Activated naive CD8-positive, alpha-beta T cell treated with anti-CD3 and anti-CD28 coated beads, Interleukin-2, amount 10 ng/mL, durations not matched to agents 7 days and 5 days (primary cell): ENCODE measurements around the gene LSAMP. TPM values are rescaled to one million over a fixed set of nuclear protein-coding genes. Genes with fewer than 3 reads are reported as not detected.

Source experiments
- ATAC-seq: fragments of 150-1000 bp; cut with Tn5 transposase; one replicate; pipeline ENCODE4 v1.10.0; 2021; ENCODE audit warnings: low read depth, moderate library complexity
- POLR2A ChIA-PET: fragments of 350-600 bp; sonication (Branson Sonifier 250); formaldehyde crosslinking; loops from one replicate; lab custom pipeline; 2021; ENCODE audit warnings: antibody characterized with exemption; lab: Charles Lee
- DNase-seq: peaks from one replicate; pipeline ENCODE4 v3.0.0; 2021
- H3K27ac Mint-ChIP-seq: one replicate; pipeline ENCODE4 v1.8.0; 2022; ENCODE audit warnings: mild to moderate bottlenecking, mixed read lengths
- H3K27me3 Mint-ChIP-seq: one replicate; pipeline ENCODE4 v1.8.0; 2022; ENCODE audit warnings: mild to moderate bottlenecking, moderate library complexity, mixed read lengths
- H3K36me3 Mint-ChIP-seq: one replicate; pipeline ENCODE4 v1.8.0; 2021; ENCODE audit warnings: mild to moderate bottlenecking, mixed read lengths
- H3K4me1 Mint-ChIP-seq: one replicate; pipeline ENCODE4 v1.8.0; 2021; ENCODE audit warnings: mixed read lengths
- H3K4me3 Mint-ChIP-seq: one replicate; pipeline ENCODE4 v1.8.0; 2022; ENCODE audit warnings: mild to moderate bottlenecking, moderate library complexity, mixed read lengths
- H3K9me3 Mint-ChIP-seq: one replicate; pipeline ENCODE4 v1.8.0; 2021; ENCODE audit warnings: mixed read lengths
- total RNA-seq, 2 experiments: library from RNA; stranded (reverse); gene quantifications; one replicate each; pipeline ENCODE4 v1.2.3, GENCODE V29; 2021

The LSAMP gene
- total RNA-seq, 2 experiments from 2014 or later, result not detected

DNA sequence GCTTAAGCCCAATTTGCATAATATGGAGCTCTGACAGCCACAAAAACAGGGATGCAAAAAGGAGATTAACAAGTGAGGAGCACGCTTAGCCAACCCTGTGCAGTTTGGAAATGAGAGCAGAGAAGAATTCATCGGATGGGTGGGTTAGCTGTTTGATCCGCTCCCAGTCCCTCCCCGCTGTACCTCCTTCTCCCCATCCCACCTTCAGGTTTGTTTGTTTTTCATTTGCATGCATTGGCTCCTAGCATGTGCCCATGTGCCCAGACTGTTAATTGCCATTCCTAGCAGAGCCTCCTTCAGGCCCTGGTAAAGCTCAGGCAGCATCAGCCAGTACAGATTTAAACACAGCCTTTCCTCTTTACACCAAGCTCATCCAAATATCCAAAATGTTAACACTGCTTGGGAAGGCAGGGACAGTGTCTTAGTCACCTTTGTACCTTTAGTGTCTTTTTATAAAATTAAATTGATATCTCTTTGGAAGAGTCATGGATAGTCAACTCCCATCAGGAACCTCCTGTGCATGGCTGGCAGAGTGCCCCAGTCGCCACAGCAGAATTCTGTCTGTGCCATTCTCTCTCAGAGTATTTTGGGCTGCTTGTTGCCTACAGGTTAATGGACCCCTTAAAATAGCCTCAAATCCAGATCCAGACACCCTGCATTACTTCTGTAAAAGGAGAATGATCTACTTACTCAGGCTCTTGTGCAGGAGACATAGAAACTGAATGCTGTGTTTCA is 244.2 kb downstream of the LSAMP start:
- Mint-ChIP-seq H3K27ac (no peak overlapping the region), H3K36me3 (no peaks in the 10 kb centered on the region), H3K27me3 (no peaks in the 10 kb centered on the region), H3K4me1 (no peaks in the 10 kb centered on the region), H3K4me3 (no peak overlapping the region), H3K9me3 (peaks cover 5% of the 10 kb centered on the region)
- ATAC-seq (no peak), DNase-seq (no peak)
- POLR2A ChIA-PET, result no interaction called here

GRCh38 chr3:116199063-116199462 is 246.2 kb downstream of the LSAMP start:
- Mint-ChIP-seq H3K27ac (no peak overlapping the region), H3K4me3 (no peak overlapping the region), H3K4me1 (no peaks in the 10 kb centered on the region), H3K27me3 (no peaks in the 10 kb centered on the region), H3K36me3 (no peaks in the 10 kb centered on the region), H3K9me3 (peaks cover 5% of the 10 kb centered on the region)
- no peak for DNase-seq
- no peak for ATAC-seq
- POLR2A ChIA-PET, result no interaction called here

DNA sequence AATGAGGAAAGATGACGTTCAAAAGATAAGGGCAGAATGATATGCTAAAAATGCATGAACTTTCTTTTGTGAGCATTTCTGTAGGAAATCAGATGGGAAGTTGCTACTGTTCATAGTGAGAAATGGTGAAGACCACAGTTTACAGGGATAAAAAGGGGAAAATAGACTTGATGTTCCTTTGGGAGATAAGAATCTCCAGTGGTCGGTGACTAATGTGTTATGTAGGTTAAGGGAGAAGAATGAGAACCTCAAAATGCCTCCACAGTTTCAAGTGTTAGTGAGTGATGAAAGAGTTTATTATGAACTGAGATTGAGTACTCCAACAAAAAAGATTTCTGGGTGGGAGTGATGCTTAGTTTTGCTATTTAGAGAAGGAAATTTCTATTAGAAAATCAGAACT is 247.2 kb downstream of the LSAMP start:
- no peak overlapping the region for H3K4me3 Mint-ChIP-seq
- POLR2A ChIA-PET, result no interaction called here
- H3K9me3 Mint-ChIP-seq, result peaks cover 8% of the 10 kb centered on the region
- H3K27ac Mint-ChIP-seq, result no peak overlapping the region
- ATAC-seq (no peak), DNase-seq (no peak)
- H3K36me3 Mint-ChIP-seq, result no peaks in the 10 kb centered on the region
- no peaks in the 10 kb centered on the region for H3K4me1 Mint-ChIP-seq
- no peaks in the 10 kb centered on the region for H3K27me3 Mint-ChIP-seq

GRCh38 chr3:116192464-116192863 is 252.8 kb downstream of the LSAMP start:
- ATAC-seq (no peak), DNase-seq (no peak)
- Mint-ChIP-seq H3K36me3 (no peaks in the 10 kb centered on the region), H3K9me3 (peaks cover 3% of the 10 kb centered on the region), H3K27ac (no peak overlapping the region), H3K4me3 (no peak overlapping the region), H3K4me1 (no peaks in the 10 kb centered on the region), H3K27me3 (no peaks in the 10 kb centered on the region)
- POLR2A ChIA-PET, result no interaction called here

DNA sequence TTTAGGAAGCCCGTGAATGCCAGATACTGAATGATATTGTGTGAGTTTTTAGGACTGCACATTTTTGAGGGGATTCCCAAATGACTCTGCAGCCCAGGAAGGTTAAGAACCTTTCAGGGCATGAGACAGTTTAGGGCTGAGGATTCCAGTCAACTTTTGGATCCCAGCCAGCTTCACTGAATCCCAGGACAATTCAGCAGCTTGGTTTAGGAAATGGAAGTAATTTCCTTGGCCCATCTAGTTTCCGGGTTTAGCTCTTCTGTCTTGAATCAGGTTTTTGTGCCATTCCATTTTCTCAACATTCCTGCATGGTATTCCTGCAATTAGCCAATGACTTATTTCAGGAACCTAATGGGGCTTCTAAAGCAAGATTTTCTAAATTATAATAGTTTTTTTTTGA is 253.9 kb downstream of the LSAMP start:
- Mint-ChIP-seq H3K4me1 (no peaks in the 10 kb centered on the region), H3K36me3 (no peaks in the 10 kb centered on the region), H3K4me3 (no peak overlapping the region), H3K27ac (no peak overlapping the region), H3K27me3 (no peaks in the 10 kb centered on the region), H3K9me3 (peaks cover 3% of the 10 kb centered on the region)
- DNase-seq (no peak), ATAC-seq (no peak)
- POLR2A ChIA-PET, result no interaction called here

- no peaks in the 10 kb centered on the region for H3K4me1 Mint-ChIP-seq
- no peak for DNase-seq
- no peaks in the 10 kb centered on the region for H3K36me3 Mint-ChIP-seq
- peaks cover 3% of the 10 kb centered on the region for H3K9me3 Mint-ChIP-seq
- H3K27me3 Mint-ChIP-seq, result no peaks in the 10 kb centered on the region
- POLR2A ChIA-PET, result no interaction called here
- no peak overlapping the region for H3K4me3 Mint-ChIP-seq
- no peak overlapping the region for H3K27ac Mint-ChIP-seq
- ATAC-seq, result no peak
Measured at GRCh38 chr3:116190095-116190494, 255.2 kb downstream of the LSAMP start.

- DNase-seq (no peak), ATAC-seq (no peak)
- Mint-ChIP-seq H3K27me3 (no peaks in the 10 kb centered on the region), H3K36me3 (no peaks in the 10 kb centered on the region), H3K27ac (no peak overlapping the region), H3K9me3 (no peaks in the 10 kb centered on the region), H3K4me3 (no peak overlapping the region), H3K4me1 (no peaks in the 10 kb centered on the region)
- POLR2A ChIA-PET, result no interaction called here
Measured at GRCh38 chr3:116188231-116188785, 257.0 kb downstream of the LSAMP start.

DNA sequence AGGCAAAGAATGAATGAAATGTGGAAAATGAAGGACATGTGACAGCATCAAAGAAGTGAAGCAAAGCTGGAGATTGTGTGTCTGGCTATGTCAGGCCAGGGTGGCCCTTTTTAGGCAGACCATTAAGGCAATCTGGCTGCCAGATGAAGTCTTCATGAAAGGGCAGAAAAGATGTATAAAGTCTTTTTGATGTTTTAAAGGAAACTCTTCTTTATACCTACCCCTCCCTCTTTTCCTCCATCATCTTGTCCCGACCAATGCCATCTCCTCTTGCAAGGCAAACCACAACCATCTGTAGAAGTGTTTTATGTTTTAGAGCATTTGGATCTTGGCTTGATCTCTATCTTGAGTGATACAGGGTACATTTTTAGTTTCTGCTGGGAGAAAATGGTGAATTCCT is 259.2 kb downstream of the LSAMP start:
- no peaks in the 10 kb centered on the region for H3K36me3 Mint-ChIP-seq
- DNase-seq, result no peak
- ATAC-seq, result no peak
- no peaks in the 10 kb centered on the region for H3K27me3 Mint-ChIP-seq
- H3K27ac Mint-ChIP-seq, result no peak overlapping the region
- H3K4me3 Mint-ChIP-seq, result no peak overlapping the region
- POLR2A ChIA-PET, result no interaction called here
- H3K4me1 Mint-ChIP-seq, result no peaks in the 10 kb centered on the region
- H3K9me3 Mint-ChIP-seq, result no peaks in the 10 kb centered on the region

- ATAC-seq (no peak), DNase-seq (no peak)
- Mint-ChIP-seq H3K4me1 (no peaks in the 10 kb centered on the region), H3K27me3 (no peaks in the 10 kb centered on the region), H3K9me3 (no peaks in the 10 kb centered on the region), H3K36me3 (no peaks in the 10 kb centered on the region), H3K4me3 (no peak overlapping the region), H3K27ac (no peak overlapping the region)
- POLR2A ChIA-PET, result no interaction called here
Measured at GRCh38 chr3:116181159-116181558, 264.1 kb downstream of the LSAMP start.

- H3K4me3 Mint-ChIP-seq, result no peak overlapping the region
- no peak for ATAC-seq
- POLR2A ChIA-PET, result no interaction called here
- no peak overlapping the region for H3K27ac Mint-ChIP-seq
- no peaks in the 10 kb centered on the region for H3K4me1 Mint-ChIP-seq
- no peaks in the 10 kb centered on the region for H3K36me3 Mint-ChIP-seq
- no peak for DNase-seq
- no peaks in the 10 kb centered on the region for H3K27me3 Mint-ChIP-seq
- no peaks in the 10 kb centered on the region for H3K9me3 Mint-ChIP-seq
Measured at GRCh38 chr3:116179091-116179490, 266.2 kb downstream of the LSAMP start.

DNA sequence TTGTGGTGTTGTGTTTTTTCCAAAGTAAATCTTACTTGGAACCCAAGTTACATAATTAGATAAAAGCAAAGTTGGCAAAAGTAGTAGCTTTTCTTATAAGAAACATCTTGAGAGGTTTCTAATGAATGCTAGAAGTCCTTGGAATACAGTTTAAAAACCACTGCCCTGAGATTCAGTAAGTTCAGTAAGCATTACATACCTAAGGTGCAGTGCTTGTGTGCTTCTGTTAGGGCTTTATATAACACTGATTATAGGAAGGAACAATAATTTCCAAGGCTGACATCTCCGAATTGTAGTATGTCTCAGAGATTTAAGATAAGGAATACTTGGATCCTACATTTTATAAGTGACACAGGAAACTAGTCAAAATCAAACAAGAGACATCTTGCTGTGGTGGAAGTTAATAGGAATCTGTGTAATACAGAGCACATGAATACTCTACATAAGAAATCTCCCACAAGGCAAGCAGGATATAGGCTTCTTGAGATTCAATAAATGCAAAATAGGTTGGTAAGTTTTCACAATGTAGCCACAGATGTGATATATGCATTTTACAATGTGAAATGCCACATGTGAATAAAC is 268.2 kb downstream of the LSAMP start:
- H3K27ac Mint-ChIP-seq, result no peak overlapping the region
- no peaks in the 10 kb centered on the region for H3K27me3 Mint-ChIP-seq
- POLR2A ChIA-PET, result no interaction called here
- ATAC-seq, result no peak
- no peaks in the 10 kb centered on the region for H3K9me3 Mint-ChIP-seq
- no peaks in the 10 kb centered on the region for H3K36me3 Mint-ChIP-seq
- no peaks in the 10 kb centered on the region for H3K4me1 Mint-ChIP-seq
- no peak overlapping the region for H3K4me3 Mint-ChIP-seq
- DNase-seq, result no peak

DNA sequence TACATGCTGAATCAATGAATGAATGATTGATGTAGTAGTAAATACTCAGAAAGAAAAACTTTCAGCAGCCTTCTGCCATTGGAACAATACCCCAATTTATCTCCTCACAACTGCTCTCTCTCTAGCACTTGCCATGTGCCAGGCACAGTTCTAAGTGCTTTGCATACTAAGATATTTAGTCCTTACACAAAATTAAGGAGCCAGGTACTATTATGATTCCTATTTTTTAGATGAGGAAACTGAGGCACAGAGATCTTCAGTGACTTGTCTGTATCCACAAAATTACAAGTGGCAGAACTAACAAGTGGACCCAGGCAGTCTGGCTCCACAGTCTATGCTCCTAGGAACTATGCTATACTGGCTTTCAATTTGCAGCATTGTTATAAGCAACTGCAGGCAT is 279.2 kb downstream of the LSAMP start:
- H3K36me3 Mint-ChIP-seq, result no peaks in the 10 kb centered on the region
- ATAC-seq, result no peak
- POLR2A ChIA-PET, result no interaction called here
- H3K27me3 Mint-ChIP-seq, result no peaks in the 10 kb centered on the region
- no peak overlapping the region for H3K4me3 Mint-ChIP-seq
- no peaks in the 10 kb centered on the region for H3K4me1 Mint-ChIP-seq
- H3K9me3 Mint-ChIP-seq, result no peaks in the 10 kb centered on the region
- DNase-seq, result no peak
- no peak overlapping the region for H3K27ac Mint-ChIP-seq

DNA sequence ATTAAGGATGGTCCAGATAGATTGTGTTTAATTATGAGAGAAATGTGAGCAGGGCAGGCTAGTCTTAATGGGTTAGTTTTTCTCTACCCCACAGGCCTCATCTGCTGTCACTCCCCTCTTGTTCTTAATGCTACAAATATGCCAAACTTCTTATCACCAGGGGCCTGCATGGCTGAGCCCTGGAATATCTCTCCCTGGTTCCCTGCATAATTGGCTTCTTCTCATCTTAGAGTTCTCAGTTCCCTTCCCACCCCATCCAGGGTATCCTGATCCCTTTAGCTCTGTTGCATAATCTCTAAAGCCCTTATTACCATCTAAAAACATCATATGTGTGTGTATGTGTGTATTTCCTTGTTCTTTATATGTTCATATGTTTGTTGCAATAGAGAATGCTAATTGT is 279.6 kb downstream of the LSAMP start:
- POLR2A ChIA-PET, result no interaction called here
- H3K4me1 Mint-ChIP-seq, result no peaks in the 10 kb centered on the region
- H3K27ac Mint-ChIP-seq, result no peak overlapping the region
- no peak for DNase-seq
- no peak for ATAC-seq
- H3K4me3 Mint-ChIP-seq, result no peak overlapping the region
- H3K27me3 Mint-ChIP-seq, result no peaks in the 10 kb centered on the region
- no peaks in the 10 kb centered on the region for H3K9me3 Mint-ChIP-seq
- no peaks in the 10 kb centered on the region for H3K36me3 Mint-ChIP-seq

- POLR2A ChIA-PET, result no interaction called here
- H3K36me3 Mint-ChIP-seq, result no peaks in the 10 kb centered on the region
Measured at GRCh38 chr3:116165135-116165534, 280.2 kb downstream of the LSAMP start.

More at GRCh38 chr3:116165135-116165534, 280.2 kb downstream of the LSAMP start:
- Mint-ChIP-seq H3K4me3 (no peak overlapping the region), H3K4me1 (no peaks in the 10 kb centered on the region), H3K9me3 (no peaks in the 10 kb centered on the region), H3K27me3 (no peaks in the 10 kb centered on the region), H3K27ac (no peak overlapping the region)
- DNase-seq, result no peak
- ATAC-seq, result no peak
